ENCODE measurements around the gene TGFBI. TPM values are rescaled to one million over a fixed set of nuclear protein-coding genes. Genes with fewer than 3 reads are reported as not detected.

TGFBI gene
- polyA plus RNA-seq, 1 experiment = 2,219 TPM

GRCh38 chr5:136081217-136081591 is 52.4 kb downstream of the TGFBI start:
- Histone ChIP-seq H3K9me3 (ENCODE audit: control insufficient read depth, insufficient read depth, low read length) (no peaks in the 10 kb centered on the region), H3K27ac (ENCODE audit: low read depth, low read length) (peak overlapping the region; percentile 84), H3K27me3 (ENCODE audit: control insufficient read depth, insufficient read depth, low read length) (no peaks in the 10 kb centered on the region), H3K4me3 (ENCODE audit: low read depth, low read length) (peak overlapping the region; percentile 62; the same call in 1 of the 2 replicates)
- TF ChIP-seq CTCF (IDR thresholded peaks at IDR 0.05; ENCODE audit: low read depth, low read length) = no peak
- ChIA-PET POLR2A (interaction anchor here (1.6 kb wide), 1 partner anchor 52 kb away, joined by 6 read pairs; no protein-coding TSS in a partner anchor), CTCF (interaction anchor here (0.5 to 5.3 kb wide), 23 partner anchors 9 to 264 kb away, joined by 3 to 108 read pairs (median 5); no protein-coding TSS in a partner anchor)
- DNase-seq (ENCODE audit: low read depth, low spot score) = no peak

- no peak overlapping the region for H3K4me3 ChIP-seq (ENCODE audit: low read depth, low read length)
- CTCF ChIA-PET = interaction anchor here (0.7 to 5.3 kb wide), 38 partner anchors 8 to 201 kb away, joined by 3 to 108 read pairs (median 5); partner anchors contain the start of genes SMAD5 and TGFBI
- POLR2A ChIA-PET = no interaction called here
- DNase-seq (ENCODE audit: low read depth, low spot score) = peak; percentile 59
- peak; percentile 91 for TF ChIP-seq CTCF (IDR thresholded peaks at IDR 0.05; ENCODE audit: low read depth, low read length)
- no peaks in the 10 kb centered on the region for H3K27me3 ChIP-seq (ENCODE audit: control insufficient read depth, insufficient read depth, low read length)
- no peaks in the 10 kb centered on the region for H3K9me3 ChIP-seq (ENCODE audit: control insufficient read depth, insufficient read depth, low read length)
- H3K27ac ChIP-seq (ENCODE audit: low read depth, low read length) = no peak overlapping the region
These were observed 53.8 kb downstream of the TGFBI start for GRCh38 chr5:136082390-136083193.

GRCh38 chr5:136084698-136085097 is 55.9 kb downstream of the TGFBI start:
- H3K4me3 ChIP-seq (ENCODE audit: low read depth, low read length) = no peak overlapping the region
- ChIA-PET POLR2A (no interaction called here), CTCF (interaction anchor here (1.1 to 5.3 kb wide), 6 partner anchors 10 to 198 kb away, joined by 3 to 108 read pairs (median 28); no protein-coding TSS in a partner anchor)
- no peak for DNase-seq (ENCODE audit: low read depth, low spot score)
- H3K27ac ChIP-seq (ENCODE audit: low read depth, low read length) = no peak overlapping the region
- TF ChIP-seq CTCF (IDR thresholded peaks at IDR 0.05; ENCODE audit: low read depth, low read length) = no peak
- no peaks in the 10 kb centered on the region for H3K9me3 ChIP-seq (ENCODE audit: control insufficient read depth, insufficient read depth, low read length)
- H3K27me3 ChIP-seq (ENCODE audit: control insufficient read depth, insufficient read depth, low read length) = no peaks in the 10 kb centered on the region

GRCh38 chr5:136086783-136087566 is 58.2 kb downstream of the TGFBI start:
- DNase-seq (ENCODE audit: low read depth, low spot score) = no peak
- Histone ChIP-seq H3K9me3 (ENCODE audit: control insufficient read depth, insufficient read depth, low read length) (no peaks in the 10 kb centered on the region), H3K4me3 (ENCODE audit: low read depth, low read length) (no peak overlapping the region), H3K27me3 (ENCODE audit: control insufficient read depth, insufficient read depth, low read length) (no peaks in the 10 kb centered on the region), H3K27ac (ENCODE audit: low read depth, low read length) (no peak overlapping the region)
- TF ChIP-seq CTCF (IDR thresholded peaks at IDR 0.05; ENCODE audit: low read depth, low read length) = no peak
- ChIA-PET CTCF (interaction anchor here (0.7 to 1.5 kb wide), 6 partner anchors 142 to 628 kb away, joined by 3 to 6 read pairs (median 3); no protein-coding TSS in a partner anchor), POLR2A (no interaction called here)

Measured in AG04450 (cell line).